H1 (cell line): ENCODE data around the gene PKP3. TPM values are rescaled to one million over a fixed set of nuclear protein-coding genes. Genes with fewer than 3 reads are reported as not detected.

Experiments used
- ATF3 ChIP-seq: IDR thresholded peaks from 2 replicates; pipeline ENCODE4 v1.6.1; 2011; ENCODE audit warnings: low read depth, mild to moderate bottlenecking, low read length; ENCODE audit not compliant: insufficient read depth
- CBX8 ChIP-seq: fragments of 300-800, 300-1000 bp; sonication (generic); IDR thresholded peaks from 2 replicates; pipeline ENCODE4 v1.7.1; 2016; ENCODE audit warnings: low read depth, low read length, borderline replicate concordance
- CHD7 ChIP-seq: fragments of 300-600 bp; sonication (generic); IDR thresholded peaks from 2 replicates; pipeline ENCODE4 v1.7.1; 2012; ENCODE audit warnings: low read length, moderate library complexity, mild to moderate bottlenecking, inconsistent platforms; ENCODE audit not compliant: insufficient replicate concordance
- CREB1 ChIP-seq: IDR thresholded peaks from 2 replicates; pipeline ENCODE4 v1.6.1; 2012; ENCODE audit warnings: inconsistent platforms
- CTCF ChIP-seq, 3 experiments: IDR thresholded peaks; 1 replicate in 2 of 3; 2 replicates in 1 of 3; pipeline versions ENCODE4 v1.5.1 to v1.6.1; 2011; ENCODE audit warnings: low read length in 3 of 3, mild to moderate bottlenecking in 3 of 3, inconsistent platforms in 2 of 3, low read depth in 1 of 3, moderate library complexity in 1 of 3; ENCODE audit not compliant: insufficient read depth in 1 of 3; ENCODE audit errors: control extremely low read depth in 1 of 3
- HDAC6 ChIP-seq: IDR thresholded peaks from one replicate; pipeline ENCODE4 v1.7.1; 2012; ENCODE audit warnings: low read depth, mild to moderate bottlenecking, inconsistent platforms, low read length, moderate library complexity
- KDM5A ChIP-seq: fragments of 200-600 bp; IDR thresholded peaks from 2 replicates; pipeline ENCODE4 v1.7.1; 2012; ENCODE audit warnings: mild to moderate bottlenecking, low read length, inconsistent platforms, mixed read lengths
- SP4 ChIP-seq: IDR thresholded peaks from 2 replicates; pipeline ENCODE4 v1.6.1; 2012; ENCODE audit warnings: low read length, inconsistent platforms
- polyA plus RNA-seq, 7 experiments: library from polyadenylated mRNA; depleted of rRNA in 3 of 7; stranded (reverse) in 5 of 7; unstranded in 2 of 7; fragments of >200 nt in 5 of 7; fragments of 200-250 nt in 2 of 7; gene quantifications; 1 replicate in 5 of 7; 2 replicates in 1 of 7; 4 replicates in 1 of 7; pipeline versions ENCODE4 v1.2.1 to v1.2.3, GENCODE V29; 2011 to 2013; ENCODE audit warnings: missing spikeins in 2 of 7, mixed read lengths in 2 of 7
- total RNA-seq: library from RNA; stranded (reverse); fragmentation: NEBNext Ultra II Directional; extraction: Animal tissue kit (Norgen Biotek cat#: 25700); gene quantifications from 2 replicates; pipeline ENCODE4 v1.2.1, GENCODE V29; 2021

PKP3 gene
- total and polyA plus RNA-seq, 2 of the 8 experiments (the other 6 are each of a cell fraction or from before 2014, with no cell fraction given) = 16.7 to 28.7 TPM

- TF ChIP-seq CHD7 (no peak), SP4 (no peak), KDM5A (no peak), CREB1 (no peak), HDAC6 (no peak), ATF3 (no peak), CBX8 (no peak), CTCF (IDR thresholded peaks at IDR 0.05; ENCODE audit: control extremely low read depth in 1 of 3, insufficient read depth in 1 of 3, low read depth in 1 of 3, low read length in 3 of 3) (peak in 1 of 3 experiments; percentile 8; a peak in 1 of 4 replicates)
These were observed 21.6 kb downstream of the PKP3 start (continued) for GRCh38 chr11:415640-416041.
